Stimulated activated CD4-positive, alpha-beta T cell treated with anti-CD3 and anti-CD28 coated beads, Interleukin-4, amount 100 ng/mL, for 1 hour (primary cell): ENCODE results near the gene RBM20.
"Not testable (repeated sequence)": the region's sequence is repeated elsewhere in the genome, so short reads cannot be mapped to it uniquely, and the experiment has no call there.

Source experiments
- DNase-seq: peaks from one replicate; pipeline ENCODE4 v3.0.0-alpha.2; 2020

The RBM20 gene

GRCh38 chr10:110625951-110626855 is 17.9 kb upstream of the RBM20 start:
- no peak for DNase-seq

- no peak for DNase-seq
These were observed 16.0 kb upstream of the RBM20 start for GRCh38 chr10:110628161-110628560.

GRCh38 chr10:110629680-110630191 is 14.4 kb upstream of the RBM20 start:
- DNase-seq: no peak

- DNase-seq: no peak
These were observed 12.2 kb upstream of the RBM20 start for GRCh38 chr10:110631934-110632333.

- no peak for DNase-seq
These were observed 11.4 kb upstream of the RBM20 start for GRCh38 chr10:110632591-110633215.

- DNase-seq: no peak
These were observed 9.5 kb upstream of the RBM20 start for GRCh38 chr10:110634527-110635209.

GRCh38 chr10:110636572-110636931 is 7.6 kb upstream of the RBM20 start:
- no peak for DNase-seq

- no peak for DNase-seq
These were observed 7.1 kb upstream of the RBM20 start for GRCh38 chr10:110636932-110637557.

- DNase-seq: no peak
These were observed 6.5 kb upstream of the RBM20 start for GRCh38 chr10:110637558-110638053.

- no peak for DNase-seq
These were observed 5.8 kb upstream of the RBM20 start for GRCh38 chr10:110638319-110638718.

GRCh38 chr10:110639046-110639445 is 5.1 kb upstream of the RBM20 start:
- not testable (repeated sequence) for DNase-seq

- not testable (repeated sequence) for DNase-seq
These were observed 4.3 kb upstream of the RBM20 start for GRCh38 chr10:110639858-110640257.

GRCh38 chr10:110641256-110641655 is 2.9 kb upstream of the RBM20 start:
- DNase-seq: peak; percentile 54

- DNase-seq: no peak
These were observed 1.7 kb upstream of the RBM20 start for GRCh38 chr10:110642204-110643034.

- peak; percentile 11 for DNase-seq
These were observed 992 bp upstream of the RBM20 start for GRCh38 chr10:110643035-110643652.

- DNase-seq: no peak
These were observed 694 bp downstream of the RBM20 start for GRCh38 chr10:110644598-110645462.

- no peak for DNase-seq
These were observed 2.4 kb downstream of the RBM20 start for GRCh38 chr10:110646417-110647135.

GRCh38 chr10:110647136-110647430 is 2.9 kb downstream of the RBM20 start:
- no peak for DNase-seq

GRCh38 chr10:110648692-110649346 is 4.7 kb downstream of the RBM20 start:
- no peak for DNase-seq
